Chondrocyte (in vitro differentiated cells): Measurements from ENCODE around the gene CDAN1. TPM values are rescaled to one million over a fixed set of nuclear protein-coding genes. Genes with fewer than 3 reads are reported as not detected.

Experiments used
- DNase-seq: peaks from one replicate; pipeline ENCODE4 v3.0.0; 2021; ENCODE audit warnings: mixed read lengths, low spot score
- H3K27ac Mint-ChIP-seq: one replicate; pipeline ENCODE4 v1.8.0; 2021; ENCODE audit warnings: mild to moderate bottlenecking, moderate library complexity, mixed read lengths; ENCODE audit not compliant: unreplicated experiment
- H3K27me3 Mint-ChIP-seq: 2 replicates; pipeline ENCODE4 v1.8.0; 2021; ENCODE audit warnings: low read depth, mixed read lengths
- H3K36me3 Mint-ChIP-seq: 2 replicates; pipeline ENCODE4 v1.8.0; 2021; ENCODE audit warnings: low read depth, mixed read lengths
- H3K4me1 Mint-ChIP-seq: 2 replicates; pipeline ENCODE4 v1.8.0; 2021; ENCODE audit warnings: low read depth, mild to moderate bottlenecking, mixed read lengths
- H3K4me3 Mint-ChIP-seq: one replicate; pipeline ENCODE4 v1.8.0; 2021; ENCODE audit warnings: mild to moderate bottlenecking, moderate library complexity, mixed read lengths; ENCODE audit not compliant: unreplicated experiment
- H3K9me3 Mint-ChIP-seq: 2 replicates; pipeline ENCODE4 v1.8.0; 2021; ENCODE audit warnings: low read depth, mixed read lengths
- CTCF ChIP-seq: fragments of 200-600 bp; sonication (generic); IDR thresholded peaks from 2 replicates; pipeline ENCODE4 v1.5.0; 2021; ENCODE audit warnings: antibody characterized with exemption, mild to moderate bottlenecking, moderate library complexity
- long read RNA-seq: library from polyadenylated mRNA; stranded (forward); transcript quantifications from one replicate; pipeline ENCODE4 v2.0.0, GENCODE V29; 2021
- total RNA-seq: library from RNA; stranded (reverse); gene quantifications from 3 replicates; pipeline ENCODE4 v1.2.1, GENCODE V29; 2021

The CDAN1 gene
- total RNA-seq = 14.5 to 21.0 TPM (median 15.7 TPM) in 3 replicates
- long read RNA-seq, full-length matches to known transcripts = 2 of 21 reads
- long read RNA-seq, partial matches to known transcripts = 2 of 21 reads
- long read RNA-seq, other reads (novel, unspliced or antisense) = 17 of 21 reads

- peak; percentile 31 for TF ChIP-seq CTCF
- H3K36me3 Mint-ChIP-seq = peaks cover 8% of the 10 kb centered on the region
- no peaks in the 10 kb centered on the region for H3K9me3 Mint-ChIP-seq
- DNase-seq = no peak
- peak within 1 kb of the TSS; percentile 87 for H3K27ac Mint-ChIP-seq
- peak within 1 kb of the TSS; percentile 81 for H3K4me3 Mint-ChIP-seq
- peaks cover 25% of the 10 kb centered on the region for H3K4me1 Mint-ChIP-seq
- no peaks in the 10 kb centered on the region for H3K27me3 Mint-ChIP-seq
These were observed at the start of gene CDAN1 for GRCh38 chr15:42736793-42737528. TSS of gene CDAN1 (minus strand) at chr15:42737128. CDS start at chr15:42737102, 26 bp downstream.

- Mint-ChIP-seq H3K9me3 (peaks cover 4% of the 10 kb centered on the region), H3K27ac (no peak overlapping the region), H3K36me3 (peaks cover 17% of the 10 kb centered on the region), H3K4me1 (no peaks in the 10 kb centered on the region), H3K27me3 (no peaks in the 10 kb centered on the region), H3K4me3 (no peak overlapping the region)
- no peak for DNase-seq
- TF ChIP-seq CTCF = no peak
These were observed 48.6 kb upstream of the CDAN1 start for GRCh38 chr15:42785569-42785968.

- H3K4me3 Mint-ChIP-seq = no peak overlapping the region
- peaks cover 17% of the 10 kb centered on the region for H3K36me3 Mint-ChIP-seq
- no peaks in the 10 kb centered on the region for H3K4me1 Mint-ChIP-seq
- H3K27ac Mint-ChIP-seq = no peak overlapping the region
- peaks cover 4% of the 10 kb centered on the region for H3K9me3 Mint-ChIP-seq
- no peaks in the 10 kb centered on the region for H3K27me3 Mint-ChIP-seq
- no peak for TF ChIP-seq CTCF
- DNase-seq = no peak
These were observed 47.8 kb upstream of the CDAN1 start for GRCh38 chr15:42784705-42785104.

GRCh38 chr15:42782716-42783115 is 45.8 kb upstream of the CDAN1 start:
- no peak for DNase-seq
- no peak for TF ChIP-seq CTCF
- Mint-ChIP-seq H3K4me1 (no peaks in the 10 kb centered on the region), H3K27ac (no peak overlapping the region), H3K9me3 (peaks cover 4% of the 10 kb centered on the region), H3K36me3 (peaks cover 16% of the 10 kb centered on the region), H3K27me3 (no peaks in the 10 kb centered on the region), H3K4me3 (no peak overlapping the region)

- no peaks in the 10 kb centered on the region for H3K9me3 Mint-ChIP-seq
- no peak for TF ChIP-seq CTCF
- peaks cover 12% of the 10 kb centered on the region for H3K36me3 Mint-ChIP-seq
- DNase-seq = no peak
- H3K27ac Mint-ChIP-seq = no peak overlapping the region
- H3K4me1 Mint-ChIP-seq = no peaks in the 10 kb centered on the region
- no peak overlapping the region for H3K4me3 Mint-ChIP-seq
- H3K27me3 Mint-ChIP-seq = no peaks in the 10 kb centered on the region
These were observed 38.5 kb upstream of the CDAN1 start for GRCh38 chr15:42775416-42775815.
